HG02588 (cell line): Measurements from ENCODE around the gene PTGFRN.

ENCODE experiments used
- ATAC-seq: cut with Tn5 transposase; IDR thresholded peaks from one replicate; pipeline ENCODE4 v1.9.1; 2021; ENCODE audit warnings: mild to moderate bottlenecking, moderate library complexity; ENCODE audit not compliant: unreplicated experiment

PTGFRN gene

DNA sequence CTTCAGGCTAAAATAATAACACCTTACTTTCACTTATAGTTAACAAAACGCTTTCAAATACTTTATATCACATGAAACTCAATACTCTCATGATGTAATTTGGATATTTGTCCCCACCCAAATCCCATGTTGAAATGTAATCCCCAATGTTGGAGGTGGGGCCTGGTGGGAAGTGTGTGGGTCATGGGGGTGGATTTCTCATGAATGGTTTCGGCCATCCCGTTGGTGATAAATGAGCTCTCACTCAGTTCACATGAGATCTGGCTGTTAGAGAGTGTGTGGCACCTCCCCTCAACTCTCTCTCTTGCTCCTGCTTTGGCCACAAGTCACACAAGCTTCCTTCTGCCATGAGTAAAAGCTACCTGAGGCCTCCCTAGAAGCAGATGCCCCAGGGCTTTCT lies 22.5 kb upstream of the PTGFRN start:
- ATAC-seq, result no peak

DNA sequence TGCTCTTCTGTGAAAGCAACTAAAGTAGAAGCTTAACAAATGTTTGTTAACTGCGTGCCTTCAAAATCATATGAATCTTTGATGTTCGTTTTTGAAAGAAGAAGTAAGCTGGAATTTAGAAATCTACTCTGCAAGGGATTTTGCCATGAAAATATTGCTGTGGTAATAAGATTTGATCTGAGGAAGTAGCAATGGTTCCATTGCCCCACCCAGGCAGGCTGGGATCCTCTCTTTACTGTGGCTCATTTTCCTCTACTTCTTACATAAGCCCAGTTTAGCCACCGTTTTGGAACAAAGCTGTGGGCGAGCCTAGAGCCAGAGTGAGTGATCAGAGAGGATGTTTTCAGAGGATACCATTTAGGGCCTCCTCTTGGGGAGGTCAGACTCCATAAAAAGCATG lies 20.3 kb upstream of the PTGFRN start:
- ATAC-seq, result no peak

GRCh38 chr1:116891396-116892079 lies 18.2 kb upstream of the PTGFRN start:
- ATAC-seq, result no peak

- ATAC-seq, result no peak
These were observed 14.6 kb upstream of the PTGFRN start for GRCh38 chr1:116895073-116895472.

DNA sequence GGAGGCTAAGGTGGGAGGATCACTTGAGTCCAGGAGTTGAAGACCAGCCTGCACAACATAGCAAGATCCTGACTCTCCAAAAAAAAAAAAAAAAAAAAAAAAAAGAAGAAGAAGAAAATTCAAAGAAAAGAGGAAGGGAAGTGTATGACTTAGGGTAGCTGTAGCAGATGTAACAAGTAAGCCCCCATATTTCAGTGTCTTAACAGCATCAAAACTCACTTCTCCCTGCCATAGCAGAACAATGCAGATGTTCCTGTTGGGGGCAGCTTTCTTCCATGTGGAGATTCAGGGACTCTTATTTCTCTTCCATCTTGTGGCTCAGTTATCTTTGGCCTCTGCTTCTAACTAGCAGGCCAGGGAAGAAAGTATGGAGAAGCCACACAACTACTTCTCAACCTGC lies 10.2 kb upstream of the PTGFRN start:
- ATAC-seq, result no peak

DNA sequence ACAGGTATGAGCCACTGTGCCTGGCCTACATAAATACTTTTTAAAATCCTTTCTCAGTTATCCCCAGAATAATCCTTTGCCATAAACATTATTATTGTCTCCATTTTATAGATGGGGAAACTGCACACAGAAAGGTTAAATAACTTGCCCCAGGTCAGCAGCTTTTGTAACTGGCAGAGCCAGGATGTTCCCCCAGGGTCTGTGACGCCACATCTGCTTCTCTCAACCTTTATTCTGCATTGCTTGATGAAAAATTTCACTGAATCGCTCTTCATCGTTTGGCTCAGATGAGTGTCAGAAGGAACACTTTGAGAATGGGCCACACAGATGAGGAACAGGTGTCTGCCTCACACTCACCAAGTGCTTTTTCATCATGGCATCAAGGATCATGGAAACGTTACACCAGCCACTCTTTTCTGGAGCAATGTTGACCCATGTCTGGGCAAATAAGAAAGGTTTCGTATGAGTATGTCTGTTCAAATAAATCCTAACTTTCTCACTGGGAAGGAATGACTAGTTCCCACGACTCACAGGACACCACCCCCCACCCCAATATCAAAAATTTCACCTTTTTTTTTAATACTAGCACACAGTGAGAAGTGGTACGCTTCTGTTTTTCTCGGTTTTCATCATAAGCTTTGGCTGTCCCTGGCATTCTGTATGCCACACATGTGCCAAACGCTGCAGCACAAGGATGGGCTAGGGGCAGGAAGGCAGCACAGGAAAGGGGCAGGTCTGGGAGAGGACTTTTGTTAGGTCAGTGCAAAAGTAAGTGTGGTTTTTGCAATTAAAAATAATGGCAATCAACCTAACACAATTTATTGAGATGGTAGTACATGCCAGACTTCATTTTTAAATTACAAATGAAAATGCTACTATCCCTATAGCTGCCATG lies 9.0 kb upstream of the PTGFRN start:
- no peak for ATAC-seq

DNA sequence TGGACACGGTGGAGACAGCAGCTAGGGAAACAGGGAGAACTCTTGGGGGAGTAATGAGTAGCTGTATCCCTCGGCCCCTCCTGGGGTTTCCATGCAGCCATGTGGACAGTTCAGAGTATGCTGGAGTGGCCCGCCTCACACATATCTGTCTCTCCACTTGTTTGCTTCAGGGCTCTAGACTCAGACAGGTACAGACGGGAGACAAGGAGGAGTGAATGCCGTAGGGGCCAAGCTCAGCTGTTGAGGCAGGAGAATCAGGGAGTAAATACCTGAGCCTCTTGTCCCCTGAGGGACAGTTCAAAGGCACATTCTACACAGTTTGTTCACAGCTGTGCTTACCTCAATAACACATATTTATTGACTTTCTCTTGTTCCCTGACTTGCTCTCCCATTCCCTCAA lies 7.7 kb upstream of the PTGFRN start:
- no peak for ATAC-seq

GRCh38 chr1:116902723-116903383 lies 6.9 kb upstream of the PTGFRN start:
- no peak for ATAC-seq

DNA sequence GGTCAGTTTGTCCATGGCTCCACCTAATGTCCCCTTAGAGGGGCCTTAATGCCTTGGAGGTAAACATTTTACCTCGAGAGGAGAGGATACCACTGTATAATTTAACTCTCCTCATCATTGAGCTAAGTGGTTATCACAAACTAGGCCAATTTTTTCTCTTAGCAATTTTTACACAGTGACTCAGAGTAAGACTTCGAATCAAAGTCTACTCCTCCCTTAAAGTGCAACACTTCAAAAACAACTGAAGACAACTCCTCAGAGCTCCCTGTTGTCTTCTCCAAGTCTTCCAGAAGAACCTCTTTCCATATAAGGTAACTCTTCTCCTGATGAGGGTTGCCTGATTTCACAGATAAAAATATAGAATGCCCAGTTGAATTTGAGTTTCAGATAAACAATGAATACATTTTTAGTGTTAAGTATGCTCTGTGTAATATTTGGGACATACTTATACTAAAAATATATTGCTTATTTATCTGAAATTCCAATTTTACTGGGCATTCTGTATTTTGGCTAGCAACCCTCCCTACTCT lies 4.9 kb upstream of the PTGFRN start:
- no peak for ATAC-seq

- ATAC-seq, result no peak
These were observed 2.9 kb upstream of the PTGFRN start for GRCh38 chr1:116906812-116907211.

DNA sequence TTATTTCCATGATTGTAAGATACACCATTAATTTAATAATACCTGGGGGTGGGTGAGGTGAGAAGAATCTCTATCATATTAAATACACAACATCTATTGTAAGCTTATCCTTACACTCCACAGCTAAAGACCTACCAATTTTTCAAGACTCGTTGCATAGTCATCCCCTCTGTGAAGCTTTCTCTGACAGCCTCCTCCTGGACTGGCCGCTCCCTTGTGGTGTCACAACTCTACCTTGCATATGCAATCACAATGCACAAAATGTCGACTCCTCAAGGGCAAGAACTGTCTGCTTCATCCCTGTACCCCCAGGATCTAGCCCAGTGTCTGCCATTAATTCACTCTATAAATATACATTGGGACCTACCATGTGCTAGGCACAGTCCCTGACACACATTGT lies 2.4 kb upstream of the PTGFRN start:
- ATAC-seq, result no peak

DNA sequence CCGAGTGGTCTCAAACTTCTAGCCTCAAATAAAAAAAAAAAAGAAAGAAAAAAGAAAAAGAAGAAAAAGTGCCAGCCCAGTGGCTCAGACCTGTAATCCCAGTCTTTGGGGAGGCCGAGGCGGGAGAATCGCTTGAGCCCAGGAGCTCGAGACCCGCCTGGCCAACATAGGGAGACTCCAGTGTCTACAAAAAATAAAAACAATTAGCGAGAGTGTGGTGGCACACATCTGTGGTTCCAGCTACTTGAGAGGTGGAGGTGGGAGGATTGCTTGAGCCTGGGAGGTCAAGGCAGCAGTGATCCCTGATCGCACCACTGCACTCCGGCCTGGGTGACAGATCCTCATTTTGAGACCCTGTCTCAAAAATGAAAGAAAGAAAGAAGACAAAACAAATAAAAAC lies 1.4 kb upstream of the PTGFRN start:
- ATAC-seq, result no peak

GRCh38 chr1:116908820-116909511 lies 750 bp upstream of the PTGFRN start:
- ATAC-seq, result no peak

GRCh38 chr1:116910379-116911187 lies 867 bp downstream of the PTGFRN start:
- no peak for ATAC-seq

GRCh38 chr1:116911188-116911553 lies 1.5 kb downstream of the PTGFRN start:
- ATAC-seq, result no peak

GRCh38 chr1:116911779-116912469 lies 2.2 kb downstream of the PTGFRN start:
- no peak for ATAC-seq

DNA sequence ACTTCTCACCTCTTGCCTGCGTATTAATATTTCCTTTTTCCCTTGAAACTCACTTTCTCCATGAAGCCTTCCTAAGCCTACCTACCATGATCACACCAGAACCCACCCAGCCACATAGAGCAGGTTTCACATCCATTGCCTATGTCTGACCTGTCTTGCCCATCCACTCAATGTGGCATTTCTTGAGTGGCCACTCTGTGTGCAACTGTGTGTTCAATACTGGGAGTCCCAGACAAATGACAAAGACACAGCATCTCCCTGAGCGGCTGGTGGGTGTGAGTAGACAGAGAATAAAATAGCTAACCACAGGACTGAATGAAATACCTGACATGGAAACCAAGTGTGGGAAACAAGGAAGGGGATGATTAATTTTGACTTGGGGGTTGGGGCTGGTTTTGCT lies 3.1 kb downstream of the PTGFRN start:
- no peak for ATAC-seq

DNA sequence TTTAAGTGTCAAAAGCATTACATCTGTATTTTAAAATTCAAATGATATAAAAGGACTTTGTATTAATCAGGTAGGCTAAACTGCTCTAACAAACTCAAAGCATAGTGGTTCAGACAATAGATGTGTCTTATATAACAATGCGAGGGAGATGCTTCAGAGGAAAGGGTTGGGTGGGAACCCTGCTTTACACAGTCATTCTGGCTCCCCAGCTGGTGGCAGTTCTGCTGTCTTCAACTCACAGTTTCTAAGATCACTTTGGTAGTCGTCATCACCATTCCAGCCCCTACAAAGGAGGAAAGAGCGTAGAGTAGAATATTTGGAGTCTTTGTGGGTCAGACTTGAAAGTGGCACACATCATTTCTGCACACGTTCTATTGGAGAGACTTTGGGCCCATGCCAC lies 4.2 kb downstream of the PTGFRN start:
- ATAC-seq, result no peak

- ATAC-seq, result no peak
These were observed 5.0 kb downstream of the PTGFRN start for GRCh38 chr1:116914667-116915066.
